Panc1 (cell line): ENCODE data around the gene RTCB.

ENCODE experiments used
- CTCF ChIP-seq: fragments of 450-650 bp; IDR thresholded peaks from 2 replicates; pipeline ENCODE4 v1.5.1; 2017; ENCODE audit warnings: mild to moderate bottlenecking
- POLR2AphosphoS5 ChIP-seq: IDR thresholded peaks from 2 replicates; pipeline ENCODE4 v1.6.1; 2012; ENCODE audit warnings: mild to moderate bottlenecking, low read depth, low read length, moderate library complexity

- no peak for TF ChIP-seq CTCF
- TF ChIP-seq POLR2AphosphoS5 = no peak
These were observed 1.6 kb downstream of the RTCB start for GRCh38 chr22:32410459-32410858.
